HCT116 (cell line): ENCODE results near the gene MICAL3. TPM values are rescaled to one million over a fixed set of nuclear protein-coding genes. Genes with fewer than 3 reads are reported as not detected.

Experiments
- ATAC-seq: fragments of 200-7000 bp; cut with Tn5 transposase; 2 replicates; pipeline ENCODE4 v1.9.1; 2020; ENCODE audit warnings: mild to moderate bottlenecking, moderate library complexity
- BruUV-seq: library from RNA; stranded (reverse); fragments of 400-500 nt; replicated peaks from 2 replicates; lab custom pipeline; 2021; lab: Mats Ljungman, UMichigan
- CTCF ChIA-PET: fragments of 300-600 bp; sonication (Branson Sonifier 250); formaldehyde crosslinking; loops from one replicate; lab custom pipeline; 2021; ENCODE audit warnings: antibody characterized with exemption; lab: Charles Lee
- POLR2A ChIA-PET: fragments of 300-600, 350-600 bp; sonication (Branson Sonifier 250); formaldehyde crosslinking; loops from one replicate; lab custom pipeline; 2021; ENCODE audit warnings: antibody characterized with exemption; lab: Charles Lee
- RAD21 ChIA-PET, 2 experiments: fragments of 300-600 bp; sonication (Branson Sonifier 250); formaldehyde crosslinking; loops; one replicate each; lab custom pipeline; 2023; ENCODE audit warnings: low total read pairs in 2 of 2; ENCODE audit not compliant: uncharacterized antibody in 2 of 2, unreplicated experiment in 2 of 2, low non-redundant PET in 1 of 2; lab: Charles Lee
- DNase-seq: peaks from one replicate; pipeline ENCODE4 v3.0.0-alpha.2; 2010; ENCODE audit warnings: low read depth, low spot score
- H2AFZ ChIP-seq: fragments of 200-600 bp; shearing (Covaris generic), sonication (generic); 2 replicates; pipeline ENCODE4 v1.6.1; 2017; ENCODE audit warnings: low read depth, mixed run types, mixed read lengths, antibody characterized with exemption, low read length; ENCODE audit not compliant: poor library complexity, severe bottlenecking
- H3K27ac ChIP-seq: 2 replicates; pipeline ENCODE4 v1.5.1; 2012; ENCODE audit warnings: low read depth, low read length
- H3K27me3 ChIP-seq: fragments of 200-600 bp; sonication (generic); 2 replicates; pipeline ENCODE4 v1.6.1; 2016; ENCODE audit warnings: mixed run types, low read length, mixed read lengths; ENCODE audit not compliant: insufficient read depth
- H3K36me3 ChIP-seq, 2 experiments: fragments of 200-500 bp in 1 of 2; fragments of 200-600 bp in 1 of 2; sonication (Bioruptor generic) in 1 of 2; sonication (generic) in 1 of 2; 2 replicates each; pipeline versions ENCODE4 v1.5.1 to v1.6.1; 2014 to 2016; ENCODE audit warnings: low read length in 2 of 2, inconsistent platforms in 1 of 2, mixed read lengths in 1 of 2, mixed run types in 1 of 2; ENCODE audit not compliant: insufficient read depth in 2 of 2, control insufficient read depth in 1 of 2
- H3K4me1 ChIP-seq, 2 experiments: fragments of 200-600 bp in 1 of 2; sonication (generic) in 1 of 2; 2 replicates each; pipeline versions ENCODE4 v1.5.1 to v1.6.1; 2012 to 2017; ENCODE audit warnings: low read length in 2 of 2, inconsistent platforms in 1 of 2, mild to moderate bottlenecking in 1 of 2, mixed read lengths in 1 of 2, mixed run types in 1 of 2, moderate library complexity in 1 of 2; ENCODE audit not compliant: insufficient read depth in 2 of 2, control insufficient read depth in 1 of 2
- H3K4me2 ChIP-seq: fragments of 200-600 bp; sonication (generic); 2 replicates; pipeline ENCODE4 v1.6.1; 2017; ENCODE audit warnings: mixed run types, low read length, mixed read lengths
- H3K4me3 ChIP-seq, 2 experiments: fragments of 200-600 bp in 1 of 2; sonication (generic) in 1 of 2; replicated peaks in 1 of 2; 2 replicates each; pipeline ENCODE4 v1.5.1; 2011 to 2016; ENCODE audit warnings: low read length in 2 of 2, control low read depth in 1 of 2, low read depth in 1 of 2, mild to moderate bottlenecking in 1 of 2, mixed read lengths in 1 of 2, mixed run types in 1 of 2
- H3K79me2 ChIP-seq: fragments of 200-600 bp; sonication (generic); 2 replicates; pipeline ENCODE4 v1.6.1; 2017; ENCODE audit warnings: mild to moderate bottlenecking, mixed run types, low read length, moderate library complexity, mixed read lengths; ENCODE audit not compliant: insufficient read depth
- H3K9ac ChIP-seq: fragments of 200-600 bp; sonication (generic); 2 replicates; pipeline ENCODE4 v1.6.1; 2016; ENCODE audit warnings: low read length, mixed read lengths
- H3K9me2 ChIP-seq: fragments of 200-600 bp; sonication (generic), shearing (Covaris generic); 2 replicates; pipeline ENCODE4 v1.6.1; 2017; ENCODE audit warnings: mixed run types, mild to moderate bottlenecking, moderate library complexity; ENCODE audit not compliant: insufficient read depth
- H3K9me3 ChIP-seq, 2 experiments: fragments of 200-500 bp in 1 of 2; fragments of 200-600 bp in 1 of 2; sonication (Bioruptor generic) in 1 of 2; sonication (generic) in 1 of 2; 2 replicates each; pipeline ENCODE4 v1.6.1; 2014 to 2017; ENCODE audit warnings: low read length in 2 of 2, mixed read lengths in 2 of 2, inconsistent platforms in 1 of 2, low read depth in 1 of 2, mild to moderate bottlenecking in 1 of 2, mixed run types in 1 of 2, moderate library complexity in 1 of 2; ENCODE audit not compliant: control insufficient read depth in 1 of 2, insufficient read depth in 1 of 2
- H4K20me1 ChIP-seq: fragments of 200-600 bp; sonication (generic), shearing (Covaris generic); 2 replicates; pipeline ENCODE4 v1.6.1; 2017; ENCODE audit warnings: mixed run types, mild to moderate bottlenecking, moderate library complexity; ENCODE audit not compliant: insufficient read depth
- CEBPB ChIP-seq: IDR thresholded peaks from 2 replicates; pipeline ENCODE4 v1.6.1; 2012; ENCODE audit warnings: low read depth
- EZH2 ChIP-seq: fragments of 200-600 bp; sonication (generic); IDR thresholded peaks from 2 replicates; pipeline ENCODE4 v1.6.1; 2017; ENCODE audit warnings: antibody characterized with exemption, mixed run types
- EZH2phosphoT487 ChIP-seq: fragments of 200-600 bp; IDR thresholded peaks from 2 replicates; pipeline ENCODE4 v1.6.1; 2018; ENCODE audit warnings: antibody characterized with exemption, borderline replicate concordance
- JUND ChIP-seq: IDR thresholded peaks from 2 replicates; pipeline ENCODE4 v1.6.1; 2012
- POLR2A ChIP-seq: IDR thresholded peaks from 2 replicates; pipeline ENCODE4 v1.7.0; 2011; ENCODE audit warnings: borderline replicate concordance; ENCODE audit not compliant: insufficient read depth, insufficient read length; ENCODE audit errors: extremely low read depth
- SP1 ChIP-seq: IDR thresholded peaks from 2 replicates; pipeline ENCODE4 v1.6.1; 2012; ENCODE audit warnings: low read depth
- TCF7L2 ChIP-seq: IDR thresholded peaks from 2 replicates; pipeline ENCODE4 v1.7.0; 2011; ENCODE audit warnings: borderline replicate concordance, inconsistent platforms; ENCODE audit not compliant: insufficient read depth, insufficient read length; ENCODE audit errors: extremely low read depth
- YY1 ChIP-seq: IDR thresholded peaks from 2 replicates; pipeline ENCODE4 v1.6.1; 2011; ENCODE audit warnings: low read length, low read depth, moderate library complexity, mild to moderate bottlenecking; ENCODE audit not compliant: insufficient replicate concordance; ENCODE audit errors: extremely low read depth
- ZFX ChIP-seq: fragments of 450-650 bp; IDR thresholded peaks from 2 replicates; pipeline ENCODE4 v1.6.1; 2017
- intact Hi-C: fragments of 100-400 bp; cut with micrococcal nuclease; formaldehyde crosslinking; loops from 2 replicates; pipeline ENCODE4 v1.10.0; 2022
- total RNA-seq: library from RNA; stranded (reverse); gene quantifications from one replicate; pipeline ENCODE4 v1.2.1, GENCODE V29; 2021; ENCODE audit not compliant: unreplicated experiment
- TF ChIP-seq, protein P1 (sequence below), 3 experiments: fragments of 200-600 bp in 1 of 3; sonication (generic) in 1 of 3; IDR thresholded peaks in 2 of 3; conservative IDR thresholded peaks in 1 of 3; 2 replicates each; pipeline ENCODE4 v1.5.1; 2012 to 2017; ENCODE audit warnings: low read depth in 2 of 3, low read length in 2 of 3, antibody characterized with exemption in 1 of 3, borderline replicate concordance in 1 of 3, control low read depth in 1 of 3, mild to moderate bottlenecking in 1 of 3, mixed read lengths in 1 of 3, mixed run types in 1 of 3, moderate library complexity in 1 of 3; ENCODE audit not compliant: insufficient read depth in 1 of 3

The MICAL3 gene
- total RNA-seq, 1 experiment from 2014 or later = 30.8 TPM

DNA sequence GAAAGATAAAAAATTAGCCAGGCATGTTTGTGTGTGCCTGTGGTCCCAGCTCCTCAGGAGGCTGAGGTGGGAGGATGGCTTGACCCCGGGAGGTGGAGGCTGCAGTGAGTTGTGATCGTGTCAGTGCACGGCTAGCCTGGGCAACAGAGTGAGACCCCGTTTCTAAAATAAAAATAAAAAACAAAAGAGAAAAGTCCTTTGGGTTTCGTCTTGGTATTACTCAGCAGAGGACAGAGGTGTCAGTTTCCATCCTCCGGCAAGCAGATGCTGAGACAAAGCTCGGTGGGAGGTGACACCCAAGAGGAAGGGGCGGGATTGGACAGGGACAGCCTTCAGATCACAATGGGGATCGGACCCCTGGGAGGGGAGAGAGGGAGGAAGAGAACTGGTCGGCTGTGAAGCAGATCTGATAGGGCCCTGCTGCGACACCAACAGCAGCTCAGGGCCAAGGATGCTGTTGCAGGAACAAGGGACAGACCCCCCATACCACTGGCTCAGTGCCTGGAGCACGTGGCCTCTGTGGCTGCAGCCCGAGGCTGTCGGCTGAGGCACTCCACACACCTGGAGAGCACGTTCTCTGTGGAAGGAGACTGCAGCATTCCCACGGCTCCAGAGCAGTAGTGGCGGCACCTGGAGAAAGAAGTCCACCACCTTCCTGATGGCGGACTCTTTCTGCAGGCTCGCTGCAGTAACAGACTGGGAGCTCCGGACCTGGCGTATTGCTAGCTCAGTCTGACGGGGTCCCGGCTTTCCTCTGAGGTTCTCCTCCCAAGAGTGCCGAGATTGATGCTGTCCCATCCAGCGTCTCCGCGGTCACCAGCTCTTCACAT is 244.9 kb downstream of the MICAL3 start:
- POLR2A ChIA-PET = no interaction called here
- CTCF ChIA-PET = no interaction called here
- TF ChIP-seq YY1 = no peak
- TF ChIP-seq POLR2A = no peak
- TF ChIP-seq TCF7L2 = no peak
- TF ChIP-seq EZH2phosphoT487 = no peak
- no peak for TF ChIP-seq SP1
- TF ChIP-seq EZH2 = no peak
- no peak for TF ChIP-seq JUND
- no peak for TF ChIP-seq ZFX
- TF ChIP-seq, protein P1, sequence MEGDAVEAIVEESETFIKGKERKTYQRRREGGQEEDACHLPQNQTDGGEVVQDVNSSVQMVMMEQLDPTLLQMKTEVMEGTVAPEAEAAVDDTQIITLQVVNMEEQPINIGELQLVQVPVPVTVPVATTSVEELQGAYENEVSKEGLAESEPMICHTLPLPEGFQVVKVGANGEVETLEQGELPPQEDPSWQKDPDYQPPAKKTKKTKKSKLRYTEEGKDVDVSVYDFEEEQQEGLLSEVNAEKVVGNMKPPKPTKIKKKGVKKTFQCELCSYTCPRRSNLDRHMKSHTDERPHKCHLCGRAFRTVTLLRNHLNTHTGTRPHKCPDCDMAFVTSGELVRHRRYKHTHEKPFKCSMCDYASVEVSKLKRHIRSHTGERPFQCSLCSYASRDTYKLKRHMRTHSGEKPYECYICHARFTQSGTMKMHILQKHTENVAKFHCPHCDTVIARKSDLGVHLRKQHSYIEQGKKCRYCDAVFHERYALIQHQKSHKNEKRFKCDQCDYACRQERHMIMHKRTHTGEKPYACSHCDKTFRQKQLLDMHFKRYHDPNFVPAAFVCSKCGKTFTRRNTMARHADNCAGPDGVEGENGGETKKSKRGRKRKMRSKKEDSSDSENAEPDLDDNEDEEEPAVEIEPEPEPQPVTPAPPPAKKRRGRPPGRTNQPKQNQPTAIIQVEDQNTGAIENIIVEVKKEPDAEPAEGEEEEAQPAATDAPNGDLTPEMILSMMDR (IDR thresholded peaks at IDR 0.05 in 2 of 3, conservative IDR thresholded peaks at IDR 0.05 in 1 of 3; ENCODE audit: borderline replicate concordance in 1 of 3, insufficient read depth in 1 of 3, low read depth in 2 of 3, low read length in 2 of 3) = no peak
- no peak for TF ChIP-seq CEBPB
- H3K4me2 ChIP-seq = no peak overlapping the region
- intact Hi-C loops = no loop called here
- H3K4me3 ChIP-seq = no peak overlapping the region
- RAD21 ChIA-PET = no interaction called here
- DNase-seq (no peak), ATAC-seq (no peak)
- no peak overlapping the region for H2AFZ ChIP-seq
- no peaks in the 10 kb centered on the region for H4K20me1 ChIP-seq
- no peaks in the 10 kb centered on the region for H3K9me3 ChIP-seq
- BruUV-seq = no TSS peak
- no peaks in the 10 kb centered on the region for H3K36me3 ChIP-seq
- no peak overlapping the region for H3K27ac ChIP-seq
- H3K27me3 ChIP-seq = no peaks in the 10 kb centered on the region
- no peaks in the 10 kb centered on the region for H3K9me2 ChIP-seq
- no peaks in the 10 kb centered on the region; the same call in 1 of the 2 replicates for H3K79me2 ChIP-seq
- H3K9ac ChIP-seq = no peak overlapping the region
- H3K4me1 ChIP-seq = peaks cover 20% of the 10 kb centered on the region in 2 experiments
